ENCODE results near the gene RIMOC1.

DNA sequence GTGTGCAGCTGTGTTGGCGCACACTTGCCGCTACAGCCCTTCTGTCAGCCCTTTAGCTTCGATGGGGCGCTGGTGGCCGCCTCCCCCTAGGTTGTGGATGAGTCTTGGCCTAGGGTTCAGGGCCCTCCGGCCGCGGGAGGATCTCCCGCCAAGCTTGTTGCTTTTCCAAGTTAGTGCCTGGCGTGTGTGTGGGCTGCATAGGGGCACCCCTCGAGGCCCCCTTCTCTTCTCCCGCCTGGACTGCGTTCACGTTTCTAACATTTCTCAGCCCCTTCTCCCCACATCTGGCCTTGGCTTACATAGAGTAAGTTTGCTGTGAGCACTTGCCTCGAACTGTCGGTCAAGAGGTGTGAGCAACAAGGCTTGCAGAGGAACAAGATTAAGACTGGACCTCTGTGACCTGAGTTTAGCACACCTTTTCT lies 33.5 kb upstream of the RIMOC1 start:
- TF ChIP-seq, protein P1, sequence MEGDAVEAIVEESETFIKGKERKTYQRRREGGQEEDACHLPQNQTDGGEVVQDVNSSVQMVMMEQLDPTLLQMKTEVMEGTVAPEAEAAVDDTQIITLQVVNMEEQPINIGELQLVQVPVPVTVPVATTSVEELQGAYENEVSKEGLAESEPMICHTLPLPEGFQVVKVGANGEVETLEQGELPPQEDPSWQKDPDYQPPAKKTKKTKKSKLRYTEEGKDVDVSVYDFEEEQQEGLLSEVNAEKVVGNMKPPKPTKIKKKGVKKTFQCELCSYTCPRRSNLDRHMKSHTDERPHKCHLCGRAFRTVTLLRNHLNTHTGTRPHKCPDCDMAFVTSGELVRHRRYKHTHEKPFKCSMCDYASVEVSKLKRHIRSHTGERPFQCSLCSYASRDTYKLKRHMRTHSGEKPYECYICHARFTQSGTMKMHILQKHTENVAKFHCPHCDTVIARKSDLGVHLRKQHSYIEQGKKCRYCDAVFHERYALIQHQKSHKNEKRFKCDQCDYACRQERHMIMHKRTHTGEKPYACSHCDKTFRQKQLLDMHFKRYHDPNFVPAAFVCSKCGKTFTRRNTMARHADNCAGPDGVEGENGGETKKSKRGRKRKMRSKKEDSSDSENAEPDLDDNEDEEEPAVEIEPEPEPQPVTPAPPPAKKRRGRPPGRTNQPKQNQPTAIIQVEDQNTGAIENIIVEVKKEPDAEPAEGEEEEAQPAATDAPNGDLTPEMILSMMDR (conservative IDR thresholded peaks at IDR 0.05 in 1 of 2, IDR thresholded peaks at IDR 0.05 in 1 of 2; ENCODE audit: low read depth in 1 of 2, low read length in 2 of 2), result no peak
- TF ChIP-seq EZH2 (IDR thresholded peaks at IDR 0.05; ENCODE audit: low read length, missing control alignments), result no peak
